ACC112 (cell line): ENCODE results near the gene RALGAPA2.

Source experiments
- H2AFZ ChIP-seq: fragments of 200-600 bp; sonication (generic); one replicate; pipeline ENCODE4 v1.6.0; 2017; ENCODE audit warnings: antibody characterized with exemption, low read length; ENCODE audit not compliant: unreplicated experiment
- H3K27ac ChIP-seq: fragments of 200-600 bp; sonication (generic); 2 replicates; pipeline ENCODE4 v1.5.1; 2014; ENCODE audit warnings: low read depth, mild to moderate bottlenecking, antibody characterized with exemption, low read length, moderate library complexity
- H3K27me3 ChIP-seq: fragments of 200-600 bp; sonication (generic); 2 replicates; pipeline ENCODE4 v1.6.1; 2014; ENCODE audit warnings: mild to moderate bottlenecking, antibody characterized with exemption, low read length, moderate library complexity, mixed read lengths; ENCODE audit not compliant: insufficient read depth
- H3K36me3 ChIP-seq: fragments of 200-600 bp; sonication (generic); 2 replicates; pipeline ENCODE4 v1.6.1; 2016; ENCODE audit warnings: mild to moderate bottlenecking, antibody characterized with exemption, low read length, moderate library complexity, mixed read lengths; ENCODE audit not compliant: insufficient read depth
- H3K4me1 ChIP-seq: fragments of 200-600 bp; sonication (generic); one replicate; pipeline ENCODE4 v1.6.1; 2016; ENCODE audit warnings: low read length, mixed read lengths; ENCODE audit not compliant: insufficient read depth, unreplicated experiment, control insufficient read depth
- H3K4me3 ChIP-seq: fragments of 200-600 bp; sonication (generic); 2 replicates; pipeline ENCODE4 v1.5.1; 2014; ENCODE audit warnings: mild to moderate bottlenecking, low read depth, low read length
- H3K79me2 ChIP-seq: fragments of 200-600 bp; sonication (generic); one replicate; pipeline ENCODE4 v1.6.0; 2016; ENCODE audit warnings: low read length; ENCODE audit not compliant: control insufficient read depth, unreplicated experiment, insufficient read depth

RALGAPA2 gene

GRCh38 chr20:20580139-20580538 is 132.3 kb downstream of the RALGAPA2 start:
- H3K36me3 ChIP-seq = no peaks in the 10 kb centered on the region
- H2AFZ ChIP-seq = no peak overlapping the region
- H3K79me2 ChIP-seq = no peaks in the 10 kb centered on the region
- no peak overlapping the region for H3K4me3 ChIP-seq
- H3K27me3 ChIP-seq = no peaks in the 10 kb centered on the region
- no peak overlapping the region for H3K27ac ChIP-seq
- H3K4me1 ChIP-seq = no peaks in the 10 kb centered on the region

GRCh38 chr20:20578838-20579237 is 133.6 kb downstream of the RALGAPA2 start:
- Histone ChIP-seq H3K27me3 (no peaks in the 10 kb centered on the region), H3K4me1 (no peaks in the 10 kb centered on the region), H3K79me2 (no peaks in the 10 kb centered on the region), H2AFZ (no peak overlapping the region), H3K4me3 (no peak overlapping the region), H3K36me3 (no peaks in the 10 kb centered on the region), H3K27ac (no peak overlapping the region)

- Histone ChIP-seq H3K4me1 (no peaks in the 10 kb centered on the region), H3K36me3 (no peaks in the 10 kb centered on the region), H3K27me3 (no peaks in the 10 kb centered on the region), H2AFZ (no peak overlapping the region), H3K27ac (no peak overlapping the region), H3K4me3 (no peak overlapping the region), H3K79me2 (no peaks in the 10 kb centered on the region)
Observed at GRCh38 chr20:20573797-20574196, 138.6 kb downstream of the RALGAPA2 start.

DNA sequence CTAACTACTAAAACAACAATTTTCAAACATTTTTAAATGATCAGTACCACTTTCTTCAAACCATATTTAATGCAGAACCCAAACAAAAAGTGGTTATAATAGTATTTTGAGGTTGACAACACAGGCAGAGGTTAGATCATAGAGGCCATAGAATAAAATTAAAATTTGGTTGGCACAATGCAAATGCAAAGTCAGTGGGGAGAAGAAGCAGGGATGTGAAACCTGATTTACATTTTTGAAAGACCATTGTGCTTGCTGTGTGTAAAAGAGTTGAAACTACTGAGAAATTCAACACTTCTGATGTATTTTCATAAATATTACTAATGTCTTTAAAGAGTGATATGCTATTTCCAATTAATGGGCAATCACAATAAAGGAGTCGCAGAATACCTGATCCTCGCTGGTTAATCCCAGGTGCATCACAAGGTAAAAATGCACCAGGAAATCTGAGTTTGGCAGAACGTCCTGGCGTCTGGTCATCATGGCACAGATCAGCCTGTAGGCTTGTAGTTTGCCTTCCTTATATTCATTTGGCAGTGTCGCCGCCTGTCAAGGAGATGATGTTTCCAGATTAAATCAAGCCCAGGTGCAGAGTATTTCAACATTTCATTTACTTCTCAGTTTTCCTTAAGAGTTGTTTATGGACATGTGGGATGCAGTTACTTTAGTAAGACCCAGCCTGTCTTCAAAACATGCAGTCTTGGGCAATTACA is 141.2 kb downstream of the RALGAPA2 start:
- no peaks in the 10 kb centered on the region for H3K27me3 ChIP-seq
- H3K4me3 ChIP-seq = no peak overlapping the region
- no peaks in the 10 kb centered on the region for H3K79me2 ChIP-seq
- H3K27ac ChIP-seq = no peak overlapping the region
- H2AFZ ChIP-seq = no peak overlapping the region
- no peaks in the 10 kb centered on the region for H3K4me1 ChIP-seq
- H3K36me3 ChIP-seq = no peaks in the 10 kb centered on the region

GRCh38 chr20:20568604-20569205 is 143.7 kb downstream of the RALGAPA2 start:
- H3K27ac ChIP-seq = no peak overlapping the region
- no peaks in the 10 kb centered on the region for H3K79me2 ChIP-seq
- no peak overlapping the region for H3K4me3 ChIP-seq
- H3K4me1 ChIP-seq = no peaks in the 10 kb centered on the region
- no peak overlapping the region for H2AFZ ChIP-seq
- H3K36me3 ChIP-seq = no peaks in the 10 kb centered on the region
- no peaks in the 10 kb centered on the region for H3K27me3 ChIP-seq

GRCh38 chr20:20567712-20568111 is 144.7 kb downstream of the RALGAPA2 start:
- Histone ChIP-seq H3K27me3 (no peaks in the 10 kb centered on the region), H3K27ac (no peak overlapping the region), H3K4me3 (no peak overlapping the region), H2AFZ (no peak overlapping the region), H3K4me1 (no peaks in the 10 kb centered on the region), H3K36me3 (no peaks in the 10 kb centered on the region), H3K79me2 (no peaks in the 10 kb centered on the region)

GRCh38 chr20:20566516-20566915 is 145.9 kb downstream of the RALGAPA2 start:
- Histone ChIP-seq H3K36me3 (no peaks in the 10 kb centered on the region), H3K27ac (no peak overlapping the region)

DNA sequence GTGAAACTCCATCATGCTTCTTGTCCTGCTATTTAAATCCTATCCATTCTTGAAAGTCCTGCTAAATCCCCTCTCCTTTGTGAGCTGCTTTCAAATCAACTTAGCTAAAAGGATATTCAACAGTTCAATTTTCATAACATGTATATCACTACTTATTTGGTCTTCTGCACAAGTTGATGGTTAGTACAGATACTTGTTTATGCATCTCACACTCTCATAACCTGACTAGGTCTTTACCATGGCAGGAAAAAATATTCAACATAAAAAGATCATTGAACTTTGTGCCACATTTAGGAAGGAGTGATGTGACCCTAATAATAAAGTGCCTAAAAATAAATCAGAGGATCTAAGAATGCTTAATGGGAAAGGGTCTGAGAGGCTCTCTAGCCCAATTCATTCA is 148.2 kb downstream of the RALGAPA2 start:
- H3K27ac ChIP-seq = no peak overlapping the region
- no peaks in the 10 kb centered on the region for H3K79me2 ChIP-seq

More at GRCh38 chr20:20566516-20566915, 145.9 kb downstream of the RALGAPA2 start:
- Histone ChIP-seq H2AFZ (no peak overlapping the region), H3K27me3 (no peaks in the 10 kb centered on the region), H3K4me3 (no peak overlapping the region), H3K4me1 (no peaks in the 10 kb centered on the region), H3K79me2 (no peaks in the 10 kb centered on the region)

GRCh38 chr20:20562507-20562906 is 149.9 kb downstream of the RALGAPA2 start:
- Histone ChIP-seq H2AFZ (no peak overlapping the region), H3K27ac (no peak overlapping the region), H3K4me1 (no peaks in the 10 kb centered on the region), H3K4me3 (no peak overlapping the region), H3K79me2 (no peaks in the 10 kb centered on the region), H3K27me3 (no peaks in the 10 kb centered on the region), H3K36me3 (no peaks in the 10 kb centered on the region)

More for the DNA sequence above, 148.2 kb downstream of the RALGAPA2 start:
- Histone ChIP-seq H3K4me3 (no peak overlapping the region), H3K27me3 (no peaks in the 10 kb centered on the region), H2AFZ (no peak overlapping the region), H3K4me1 (no peaks in the 10 kb centered on the region), H3K36me3 (no peaks in the 10 kb centered on the region)

DNA sequence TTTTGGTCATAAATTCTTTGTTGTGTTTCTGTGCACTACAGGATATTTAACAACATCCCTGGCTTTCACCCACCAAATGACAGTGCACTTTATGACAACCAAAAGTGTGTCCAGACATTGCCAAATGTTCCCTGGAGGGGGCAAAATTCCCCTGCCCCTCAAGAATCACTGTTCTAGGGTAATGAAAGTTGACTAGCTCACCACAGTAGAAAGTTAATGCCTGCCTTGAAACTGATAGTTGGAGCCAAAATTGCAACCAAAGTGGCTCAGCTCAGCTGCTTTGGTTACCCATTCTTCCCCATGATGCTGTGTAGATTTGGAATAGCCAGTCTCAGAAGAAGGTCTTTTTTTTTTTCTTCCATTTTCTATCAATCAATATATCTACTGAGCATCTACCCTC is 150.6 kb downstream of the RALGAPA2 start:
- Histone ChIP-seq H3K27ac (no peak overlapping the region), H3K36me3 (no peaks in the 10 kb centered on the region), H3K27me3 (no peaks in the 10 kb centered on the region), H3K4me3 (no peak overlapping the region), H2AFZ (no peak overlapping the region), H3K4me1 (no peaks in the 10 kb centered on the region), H3K79me2 (no peaks in the 10 kb centered on the region)

DNA sequence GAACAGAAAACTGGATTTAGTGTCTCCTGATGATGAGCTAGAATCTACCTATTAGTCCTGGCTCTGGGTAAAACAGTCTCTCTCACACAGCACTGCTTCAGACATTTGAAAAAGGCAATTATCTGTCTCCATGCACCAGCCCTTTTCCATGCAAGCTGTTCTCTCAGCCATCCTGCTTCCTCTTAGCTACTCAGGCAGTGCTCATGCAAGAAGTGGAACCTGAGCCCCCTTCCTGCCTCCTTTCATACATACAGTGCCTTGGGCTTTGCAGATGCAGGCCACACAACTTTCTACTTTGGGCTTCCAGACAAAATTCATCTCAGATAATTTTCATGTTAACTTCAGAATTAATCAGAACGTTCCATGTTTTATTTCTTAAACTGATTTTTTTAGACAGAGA is 151.3 kb downstream of the RALGAPA2 start:
- H3K36me3 ChIP-seq = no peaks in the 10 kb centered on the region
- no peaks in the 10 kb centered on the region for H3K4me1 ChIP-seq
- H3K27me3 ChIP-seq = no peaks in the 10 kb centered on the region

More for the DNA sequence above, 151.3 kb downstream of the RALGAPA2 start:
- H3K27ac ChIP-seq = no peak overlapping the region
- H3K4me3 ChIP-seq = no peak overlapping the region
- H3K79me2 ChIP-seq = no peaks in the 10 kb centered on the region
- H2AFZ ChIP-seq = no peak overlapping the region
